MG63 (cell line): ENCODE data around the gene HINT2. TPM values are rescaled to one million over a fixed set of nuclear protein-coding genes. Genes with fewer than 3 reads are reported as not detected.

Experiments used
- DNase-seq: peaks from one replicate; pipeline ENCODE4 v3.0.0-alpha.2; 2020
- H3K27me3 ChIP-seq: fragments of 250-450 bp; sonication (Bioruptor Pico); 2 replicates; pipeline ENCODE4 v1.5.1; 2020; ENCODE audit warnings: mild to moderate bottlenecking, moderate library complexity
- H3K36me3 ChIP-seq: fragments of 250-450 bp; sonication (Bioruptor Pico); 2 replicates; pipeline ENCODE4 v1.5.1; 2020; ENCODE audit warnings: mild to moderate bottlenecking, moderate library complexity
- H3K4me3 ChIP-seq: fragments of 250-450 bp; sonication (Bioruptor Pico); 2 replicates; pipeline ENCODE4 v1.5.1; 2020; ENCODE audit warnings: mild to moderate bottlenecking, moderate library complexity
- H3K9me3 ChIP-seq: fragments of 250-450 bp; sonication (Bioruptor Pico); 2 replicates; pipeline ENCODE4 v1.5.1; 2020; ENCODE audit warnings: mild to moderate bottlenecking, moderate library complexity
- total RNA-seq: library from RNA; depleted of rRNA; stranded (reverse); fragments of >200 nt; shearing (Covaris generic); gene quantifications from 2 replicates; pipeline ENCODE4 v1.2.3, GENCODE V29; 2014; ENCODE audit warnings: low replicate concordance

Gene HINT2
- total RNA-seq, 1 experiment from 2014 or later, result 120 TPM

GRCh38 chr9:35844628-35845270 lies 29.9 kb upstream of the HINT2 start:
- peaks cover 17% of the 10 kb centered on the region for H3K36me3 ChIP-seq
- peak; percentile 86 for DNase-seq

GRCh38 chr9:35842795-35843194 lies 28.0 kb upstream of the HINT2 start:
- Histone ChIP-seq H3K9me3 (no peaks in the 10 kb centered on the region), H3K4me3 (no peak overlapping the region), H3K27me3 (no peaks in the 10 kb centered on the region), H3K36me3 (peaks cover 15% of the 10 kb centered on the region)
- DNase-seq, result no peak

More at GRCh38 chr9:35844628-35845270, 29.9 kb upstream of the HINT2 start:
- H3K27me3 ChIP-seq, result no peaks in the 10 kb centered on the region
- no peaks in the 10 kb centered on the region for H3K9me3 ChIP-seq
- H3K4me3 ChIP-seq, result no peak overlapping the region

- Histone ChIP-seq H3K27me3 (no peaks in the 10 kb centered on the region), H3K9me3 (no peaks in the 10 kb centered on the region), H3K4me3 (no peak overlapping the region), H3K36me3 (peaks cover 11% of the 10 kb centered on the region)
- no peak for DNase-seq
These were observed 27.3 kb upstream of the HINT2 start for GRCh38 chr9:35842020-35842745.

GRCh38 chr9:35841645-35841900 lies 26.7 kb upstream of the HINT2 start:
- no peak for DNase-seq
- H3K36me3 ChIP-seq, result peaks cover 6% of the 10 kb centered on the region; the same call in 1 of the 2 replicates
- H3K4me3 ChIP-seq, result no peak overlapping the region
- H3K27me3 ChIP-seq, result no peaks in the 10 kb centered on the region
- H3K9me3 ChIP-seq, result no peaks in the 10 kb centered on the region

- DNase-seq, result no peak
- Histone ChIP-seq H3K27me3 (no peaks in the 10 kb centered on the region), H3K4me3 (no peak overlapping the region), H3K36me3 (peaks cover 6% of the 10 kb centered on the region), H3K9me3 (no peaks in the 10 kb centered on the region)
These were observed 26.2 kb upstream of the HINT2 start for GRCh38 chr9:35840881-35841644.

GRCh38 chr9:35839926-35840325 lies 25.1 kb upstream of the HINT2 start:
- Histone ChIP-seq H3K27me3 (no peaks in the 10 kb centered on the region), H3K4me3 (no peak overlapping the region), H3K9me3 (no peaks in the 10 kb centered on the region), H3K36me3 (peaks cover 15% of the 10 kb centered on the region)
- DNase-seq, result no peak

- no peak for DNase-seq
- peaks cover 9% of the 10 kb centered on the region for H3K36me3 ChIP-seq
- no peak overlapping the region for H3K4me3 ChIP-seq
- H3K27me3 ChIP-seq, result no peaks in the 10 kb centered on the region
- H3K9me3 ChIP-seq, result no peaks in the 10 kb centered on the region
These were observed 21.8 kb upstream of the HINT2 start for GRCh38 chr9:35836595-35836994.

GRCh38 chr9:35835766-35836165 lies 20.9 kb upstream of the HINT2 start:
- no peak for DNase-seq
- Histone ChIP-seq H3K27me3 (no peaks in the 10 kb centered on the region), H3K36me3 (peaks cover 9% of the 10 kb centered on the region), H3K4me3 (no peak overlapping the region), H3K9me3 (no peaks in the 10 kb centered on the region)

- Histone ChIP-seq H3K9me3 (no peaks in the 10 kb centered on the region), H3K36me3 (peaks cover 9% of the 10 kb centered on the region), H3K27me3 (no peaks in the 10 kb centered on the region), H3K4me3 (no peak overlapping the region)
- DNase-seq, result no peak
These were observed 20.4 kb upstream of the HINT2 start for GRCh38 chr9:35835216-35835632.

GRCh38 chr9:35834260-35835215 lies 19.7 kb upstream of the HINT2 start:
- DNase-seq, result no peak
- Histone ChIP-seq H3K4me3 (no peak overlapping the region), H3K36me3 (peaks cover 9% of the 10 kb centered on the region)

GRCh38 chr9:35832814-35833213 lies 18.0 kb upstream of the HINT2 start:
- H3K27me3 ChIP-seq, result no peaks in the 10 kb centered on the region
- H3K9me3 ChIP-seq, result no peaks in the 10 kb centered on the region
- no peak overlapping the region for H3K4me3 ChIP-seq
- peaks cover 9% of the 10 kb centered on the region for H3K36me3 ChIP-seq
- DNase-seq, result no peak

More at GRCh38 chr9:35834260-35835215, 19.7 kb upstream of the HINT2 start:
- Histone ChIP-seq H3K27me3 (no peaks in the 10 kb centered on the region), H3K9me3 (no peaks in the 10 kb centered on the region)

- H3K9me3 ChIP-seq, result no peaks in the 10 kb centered on the region
- peaks cover 9% of the 10 kb centered on the region for H3K36me3 ChIP-seq
- no peak overlapping the region for H3K4me3 ChIP-seq
- no peak for DNase-seq
- no peaks in the 10 kb centered on the region for H3K27me3 ChIP-seq
These were observed 16.2 kb upstream of the HINT2 start for GRCh38 chr9:35831040-35831439.

GRCh38 chr9:35829764-35830096 lies 14.9 kb upstream of the HINT2 start:
- Histone ChIP-seq H3K27me3 (no peaks in the 10 kb centered on the region), H3K9me3 (no peaks in the 10 kb centered on the region), H3K36me3 (no peaks in the 10 kb centered on the region; the same call in 1 of the 2 replicates), H3K4me3 (peak overlapping the region; percentile 63)
- DNase-seq, result no peak

GRCh38 chr9:35829084-35829763 lies 14.4 kb upstream of the HINT2 start, which contains the start of gene TMEM8B:
TSS of gene TMEM8B (plus strand) at chr9:35829228. CDS start at chr9:35829448, 220 bp downstream.
- Histone ChIP-seq H3K36me3 (no peaks in the 10 kb centered on the region; the same call in 1 of the 2 replicates), H3K9me3 (no peaks in the 10 kb centered on the region), H3K27me3 (no peaks in the 10 kb centered on the region), H3K4me3 (peak within 1 kb of the TSS; percentile 63)
- DNase-seq, result peak; percentile 100

GRCh38 chr9:35828716-35829083 lies 13.9 kb upstream of the HINT2 start, which contains the start of gene FAM221B:
TSS of gene FAM221B (minus strand) at chr9:35828732. CDS start at chr9:35826161, 2,571 bp downstream.
- H3K27me3 ChIP-seq, result no peaks in the 10 kb centered on the region
- peak; percentile 44 for DNase-seq
- no peaks in the 10 kb centered on the region for H3K9me3 ChIP-seq
- H3K4me3 ChIP-seq, result peak within 1 kb of the TSS; percentile 63
- H3K36me3 ChIP-seq, result no peaks in the 10 kb centered on the region; the same call in 1 of the 2 replicates

GRCh38 chr9:35827486-35827885 lies 12.6 kb upstream of the HINT2 start:
- Histone ChIP-seq H3K4me3 (no peak overlapping the region), H3K36me3 (no peaks in the 10 kb centered on the region), H3K27me3 (no peaks in the 10 kb centered on the region), H3K9me3 (no peaks in the 10 kb centered on the region)
- peak; percentile 46 for DNase-seq
